Colonic mucosa (tissue), 4 donors: ENCODE results near the gene TACSTD2. TPM values are rescaled to one million over a fixed set of nuclear protein-coding genes. Genes with fewer than 3 reads are reported as not detected.
"Not testable (repeated sequence)": the region's sequence is repeated elsewhere in the genome, so short reads cannot be mapped to it uniquely, and the experiment has no call there.

Experiments used
- DNase-seq: peaks from one replicate; pipeline ENCODE4 v3.0.0-alpha.2; 2020
- H3K27ac ChIP-seq: fragments of 200-600 bp; one replicate; pipeline ENCODE4 v1.8.0; 2021
- H3K27me3 ChIP-seq: fragments of 200-600 bp; one replicate; pipeline ENCODE4 v1.8.0; 2021
- H3K36me3 ChIP-seq: fragments of 200-600 bp; one replicate; pipeline ENCODE4 v1.8.0; 2021
- H3K4me1 ChIP-seq: fragments of 200-600 bp; one replicate; pipeline ENCODE4 v1.8.0; 2021; ENCODE audit warnings: mild to moderate bottlenecking
- H3K4me3 ChIP-seq: fragments of 200-600 bp; one replicate; pipeline ENCODE4 v1.8.0; 2021
- H3K9ac ChIP-seq, 2 donors: one replicate each; pipeline ENCODE4 v1.7.0; 2013; ENCODE audit warnings: control low read depth in 2 of 2, low read depth in 2 of 2, low read length in 2 of 2
- H3K9me3 ChIP-seq: fragments of 200-600 bp; one replicate; pipeline ENCODE4 v1.8.0; 2021
- intact Hi-C: fragments of 100-400 bp; cut with DNase I; formaldehyde crosslinking; loops from one replicate; pipeline ENCODE4 v1.14.1; 2022
- total RNA-seq, 2 donors: library from RNA; stranded (reverse); fragmentation: NEBNext Ultra II Directional in 1 of 2; extraction: Animal tissue kit (Norgen Biotek cat#: 25700) in 1 of 2; gene quantifications; one replicate each; pipeline ENCODE4 v1.2.1, GENCODE V29; 2021
- TF ChIP-seq, protein P1 (sequence below): fragments of 200-600 bp; IDR thresholded peaks from one replicate; pipeline ENCODE4 v1.8.0; 2022; ENCODE audit warnings: antibody characterized with exemption, mild to moderate bottlenecking
- donor health status: healthy.
- donor health status: DM: no; HTN: no; CAD: no.
- donor health status: DM: no; HTN: no; CAD: no.

The TACSTD2 gene, protein sequence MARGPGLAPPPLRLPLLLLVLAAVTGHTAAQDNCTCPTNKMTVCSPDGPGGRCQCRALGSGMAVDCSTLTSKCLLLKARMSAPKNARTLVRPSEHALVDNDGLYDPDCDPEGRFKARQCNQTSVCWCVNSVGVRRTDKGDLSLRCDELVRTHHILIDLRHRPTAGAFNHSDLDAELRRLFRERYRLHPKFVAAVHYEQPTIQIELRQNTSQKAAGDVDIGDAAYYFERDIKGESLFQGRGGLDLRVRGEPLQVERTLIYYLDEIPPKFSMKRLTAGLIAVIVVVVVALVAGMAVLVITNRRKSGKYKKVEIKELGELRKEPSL
- total RNA-seq: 1 to 10 TPM in 1 of 2 donors, under 1 TPM in 1; 0.52 to 1.2 TPM

GRCh38 chr1:58576727-58577653 is at the start of gene TACSTD2:
Gene TACSTD2, minus strand, starts transcription at chr1:58577252. Its CDS starts 96 bp downstream, at chr1:58577156.
- no peaks in the 10 kb centered on the region for H3K9me3 ChIP-seq
- H3K4me1 ChIP-seq: peaks cover 12% of the 10 kb centered on the region
- TF ChIP-seq, protein P1, sequence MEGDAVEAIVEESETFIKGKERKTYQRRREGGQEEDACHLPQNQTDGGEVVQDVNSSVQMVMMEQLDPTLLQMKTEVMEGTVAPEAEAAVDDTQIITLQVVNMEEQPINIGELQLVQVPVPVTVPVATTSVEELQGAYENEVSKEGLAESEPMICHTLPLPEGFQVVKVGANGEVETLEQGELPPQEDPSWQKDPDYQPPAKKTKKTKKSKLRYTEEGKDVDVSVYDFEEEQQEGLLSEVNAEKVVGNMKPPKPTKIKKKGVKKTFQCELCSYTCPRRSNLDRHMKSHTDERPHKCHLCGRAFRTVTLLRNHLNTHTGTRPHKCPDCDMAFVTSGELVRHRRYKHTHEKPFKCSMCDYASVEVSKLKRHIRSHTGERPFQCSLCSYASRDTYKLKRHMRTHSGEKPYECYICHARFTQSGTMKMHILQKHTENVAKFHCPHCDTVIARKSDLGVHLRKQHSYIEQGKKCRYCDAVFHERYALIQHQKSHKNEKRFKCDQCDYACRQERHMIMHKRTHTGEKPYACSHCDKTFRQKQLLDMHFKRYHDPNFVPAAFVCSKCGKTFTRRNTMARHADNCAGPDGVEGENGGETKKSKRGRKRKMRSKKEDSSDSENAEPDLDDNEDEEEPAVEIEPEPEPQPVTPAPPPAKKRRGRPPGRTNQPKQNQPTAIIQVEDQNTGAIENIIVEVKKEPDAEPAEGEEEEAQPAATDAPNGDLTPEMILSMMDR: no peak
- peak within 1 kb of the TSS; percentile 39 for H3K4me3 ChIP-seq
- intact Hi-C loops: no loop called here
- peak; percentile 58 for DNase-seq
- peaks cover 24% of the 10 kb centered on the region for H3K27me3 ChIP-seq
- H3K9ac ChIP-seq: peak within 1 kb of the TSS in 1 of 2 donors; percentile 33
- H3K27ac ChIP-seq: no peak within 1 kb of the TSS
- H3K36me3 ChIP-seq: no peaks in the 10 kb centered on the region

- Histone ChIP-seq H3K27ac (no peak overlapping the region), H3K4me1 (no peaks in the 10 kb centered on the region), H3K27me3 (no peaks in the 10 kb centered on the region), H3K9me3 (no peaks in the 10 kb centered on the region), H3K36me3 (no peaks in the 10 kb centered on the region), H3K4me3 (no peak overlapping the region), H3K9ac (no peak overlapping the region)
- DNase-seq: no peak
- intact Hi-C loops: no loop called here
- TF ChIP-seq, protein P1: no peak
These were observed 49.2 kb upstream of the TACSTD2 start for GRCh38 chr1:58626293-58626692.

DNA sequence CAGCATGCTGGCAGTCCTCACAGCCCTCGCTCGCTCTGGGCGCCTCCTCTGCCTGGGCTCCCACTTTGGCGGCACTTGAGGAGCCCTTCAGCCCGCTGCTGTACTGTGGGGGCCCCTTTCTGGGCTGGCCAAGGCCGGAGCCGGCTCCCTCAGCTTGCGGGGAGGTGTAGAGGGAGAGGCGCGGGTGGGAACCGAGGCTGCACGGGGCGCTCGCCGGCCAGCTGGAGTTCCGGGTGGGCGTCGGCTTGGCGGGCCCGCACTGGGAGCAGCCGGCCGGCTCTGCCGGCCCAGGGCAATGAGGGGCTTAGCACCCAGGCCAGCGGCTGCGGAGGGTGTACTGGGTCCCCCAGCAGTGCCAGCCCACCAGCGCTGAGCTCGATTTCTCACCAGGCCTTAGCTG is 46.2 kb upstream of the TACSTD2 start:
- H3K4me1 ChIP-seq, DNase-seq, H3K9me3 ChIP-seq, H3K4me3 ChIP-seq, H3K27me3 ChIP-seq, H3K9ac ChIP-seq, intact Hi-C loops, H3K36me3 ChIP-seq, H3K27ac ChIP-seq: not testable (repeated sequence)

- H3K27me3 ChIP-seq: no peaks in the 10 kb centered on the region
- TF ChIP-seq, protein P1: no peak
These were observed 45.5 kb upstream of the TACSTD2 start for GRCh38 chr1:58622571-58622970.

DNA sequence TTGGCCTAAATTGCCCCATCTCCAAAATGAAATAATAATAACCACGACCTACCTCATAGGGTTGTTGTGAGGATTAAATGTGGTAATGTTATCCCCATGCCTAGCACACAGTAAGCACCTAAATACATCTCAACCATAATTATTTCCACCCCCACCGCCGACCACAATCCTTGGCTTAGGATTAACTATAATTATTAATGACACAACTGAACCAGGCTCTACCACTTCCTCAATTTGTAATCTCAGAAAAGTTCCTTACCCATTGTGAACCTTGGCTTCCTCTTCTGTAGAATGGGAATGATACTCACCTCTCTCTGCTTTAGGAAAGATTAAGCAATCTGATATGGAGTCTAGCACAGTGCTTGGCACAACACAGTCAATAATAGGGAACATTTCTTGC is 44.3 kb upstream of the TACSTD2 start:
- Histone ChIP-seq H3K9ac (no peak overlapping the region), H3K9me3 (no peaks in the 10 kb centered on the region), H3K4me1 (no peaks in the 10 kb centered on the region), H3K27ac (no peak overlapping the region), H3K27me3 (no peaks in the 10 kb centered on the region), H3K36me3 (no peaks in the 10 kb centered on the region), H3K4me3 (no peak overlapping the region)
- intact Hi-C loops: no loop called here
- TF ChIP-seq, protein P1: no peak
- DNase-seq: no peak

More at GRCh38 chr1:58622571-58622970, 45.5 kb upstream of the TACSTD2 start:
- intact Hi-C loops: no loop called here
- Histone ChIP-seq H3K27ac (no peak overlapping the region), H3K9ac (no peak overlapping the region), H3K9me3 (no peaks in the 10 kb centered on the region), H3K4me3 (no peak overlapping the region), H3K36me3 (no peaks in the 10 kb centered on the region), H3K4me1 (no peaks in the 10 kb centered on the region)
- DNase-seq: no peak
